Islet of Langerhans (tissue), 1 donor: ENCODE results near the gene UTS2B.

Experiments
- FAIRE-seq: peaks from one replicate; lab custom pipeline; 2011; peaks lifted over from hg19 to GRCh38; lab: Jason Lieb, UNC

Gene UTS2B

GRCh38 chr3:191352014-191352413 is 21.7 kb upstream of the UTS2B start:
- FAIRE-seq: no peak

GRCh38 chr3:191350396-191351090 is 20.2 kb upstream of the UTS2B start:
- no peak for FAIRE-seq

- FAIRE-seq: no peak
Observed at GRCh38 chr3:191348098-191348497, 17.8 kb upstream of the UTS2B start.

- no peak for FAIRE-seq
Observed at GRCh38 chr3:191347228-191347627, 16.9 kb upstream of the UTS2B start.

GRCh38 chr3:191345334-191345733 is 15.0 kb upstream of the UTS2B start:
- no peak for FAIRE-seq

- no peak for FAIRE-seq
Observed at GRCh38 chr3:191343913-191344312, 13.6 kb upstream of the UTS2B start.

- no peak for FAIRE-seq
Observed at GRCh38 chr3:191343115-191343514, 12.8 kb upstream of the UTS2B start.

- no peak for FAIRE-seq
Observed at GRCh38 chr3:191342411-191342810, 12.1 kb upstream of the UTS2B start.

GRCh38 chr3:191342006-191342405 is 11.7 kb upstream of the UTS2B start:
- FAIRE-seq: no peak

- FAIRE-seq: no peak
Observed at GRCh38 chr3:191340966-191341365, 10.6 kb upstream of the UTS2B start.

- FAIRE-seq: no peak
Observed at GRCh38 chr3:191340351-191340750, 10.0 kb upstream of the UTS2B start.

- no peak for FAIRE-seq
Observed at GRCh38 chr3:191339316-191339917, 9.1 kb upstream of the UTS2B start.

- no peak for FAIRE-seq
Observed at GRCh38 chr3:191338177-191338488, 7.8 kb upstream of the UTS2B start.

- no peak for FAIRE-seq
Observed at GRCh38 chr3:191336833-191337232, 6.5 kb upstream of the UTS2B start.

GRCh38 chr3:191334346-191334893 is 4.1 kb upstream of the UTS2B start:
- no peak for FAIRE-seq

GRCh38 chr3:191333298-191333880 is 3.1 kb upstream of the UTS2B start:
- FAIRE-seq: peak; percentile 33

- FAIRE-seq: no peak
Observed at GRCh38 chr3:191331388-191331787, 1.1 kb upstream of the UTS2B start.

- FAIRE-seq: no peak
Observed at GRCh38 chr3:191330530-191331048, 263 bp upstream of the UTS2B start.

- FAIRE-seq: no peak
Observed at GRCh38 chr3:191328962-191329653, 1.2 kb downstream of the UTS2B start, which contains the start of gene CCDC50. Gene CCDC50 (plus strand): TSS chr3:191329394. CDS start chr3:191329675, 281 bp downstream.

GRCh38 chr3:191328383-191328961 is 1.9 kb downstream of the UTS2B start:
- FAIRE-seq: no peak

- FAIRE-seq: no peak
Observed at GRCh38 chr3:191327526-191327925, 2.8 kb downstream of the UTS2B start.

GRCh38 chr3:191324936-191325335 is 5.4 kb downstream of the UTS2B start:
- no peak for FAIRE-seq
